Activated T-helper 17 cell treated with anti-CD3 and anti-CD28 coated beads, Interleukin-2, amount 50 U/mL, for 72 hours (primary cell): ENCODE data around the gene LRPAP1. TPM values are rescaled to one million over a fixed set of nuclear protein-coding genes. Genes with fewer than 3 reads are reported as not detected.
A peak's percentile ranks its signal among the peaks of the same experiment; 100 is the strongest.

Source experiments
- ATAC-seq: fragments of 150-1000 bp; cut with Tn5 transposase; replicated peaks from 2 replicates; pipeline ENCODE4 v1.10.0; 2021; ENCODE audit warnings: mild to moderate bottlenecking, moderate library complexity
- H3K27ac Mint-ChIP-seq: one replicate; pipeline ENCODE4 v1.8.0; 2022; ENCODE audit warnings: mixed read lengths
- H3K27me3 Mint-ChIP-seq: one replicate; pipeline ENCODE4 v1.8.0; 2022; ENCODE audit warnings: mixed read lengths
- H3K36me3 Mint-ChIP-seq: one replicate; pipeline ENCODE4 v1.8.0; 2022; ENCODE audit warnings: low read depth, mild to moderate bottlenecking, mixed read lengths
- H3K4me1 Mint-ChIP-seq: one replicate; pipeline ENCODE4 v1.8.0; 2022; ENCODE audit warnings: mixed read lengths
- H3K4me3 Mint-ChIP-seq: one replicate; pipeline ENCODE4 v1.8.0; 2022; ENCODE audit warnings: mild to moderate bottlenecking, mixed read lengths
- H3K9me3 Mint-ChIP-seq: one replicate; pipeline ENCODE4 v1.8.0; 2022; ENCODE audit warnings: mixed read lengths
- total RNA-seq, 2 donors: library from RNA; stranded (reverse); gene quantifications; one replicate each; pipeline ENCODE4 v1.2.3, GENCODE V29; 2022

Gene LRPAP1
- total RNA-seq, 2 donors from 2014 or later = 46.9 to 67.5 TPM

DNA sequence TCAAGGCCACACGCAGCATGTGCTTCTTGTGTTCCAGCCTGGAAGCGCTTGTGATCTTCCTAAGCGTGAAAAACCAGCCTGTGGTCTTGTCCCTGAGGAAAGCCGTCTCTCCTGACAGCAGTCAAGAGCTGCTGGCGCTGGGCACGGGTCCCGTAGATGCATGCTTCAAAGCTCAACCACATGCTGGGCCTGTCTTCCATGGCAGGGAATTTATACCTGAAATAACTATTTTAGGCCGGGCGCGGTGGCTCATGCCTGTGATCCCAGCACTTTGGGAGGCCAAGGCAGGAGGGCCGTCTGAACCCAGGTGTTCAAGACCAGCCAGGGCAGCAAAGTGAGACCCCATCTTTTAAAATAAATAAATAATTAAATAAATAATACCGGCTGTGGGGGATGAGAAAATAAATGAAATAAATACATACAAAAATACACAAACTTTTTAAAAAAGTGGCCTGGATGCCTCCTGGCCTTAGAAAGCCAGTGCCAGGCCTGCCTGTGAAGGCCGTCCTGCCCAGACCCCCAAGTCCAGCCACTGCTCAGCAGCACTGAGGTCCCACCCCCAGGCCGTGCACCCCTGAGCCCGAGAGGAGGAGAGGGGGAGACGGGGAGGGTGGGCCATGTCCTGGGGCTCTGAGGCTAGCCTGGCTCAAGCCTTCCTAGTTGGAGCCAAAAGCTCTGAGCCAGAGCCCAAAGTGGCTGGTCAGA lies 10.4 kb downstream of the LRPAP1 start:
- no peak for ATAC-seq
- no peaks in the 10 kb centered on the region for H3K9me3 Mint-ChIP-seq
- no peak overlapping the region for H3K27ac Mint-ChIP-seq
- peaks cover 60% of the 10 kb centered on the region for H3K36me3 Mint-ChIP-seq
- H3K4me1 Mint-ChIP-seq = no peaks in the 10 kb centered on the region
- H3K4me3 Mint-ChIP-seq = no peak overlapping the region
- no peaks in the 10 kb centered on the region for H3K27me3 Mint-ChIP-seq

- Mint-ChIP-seq H3K4me3 (no peak overlapping the region), H3K27me3 (no peaks in the 10 kb centered on the region), H3K4me1 (no peaks in the 10 kb centered on the region), H3K27ac (no peak overlapping the region), H3K36me3 (peaks cover 67% of the 10 kb centered on the region), H3K9me3 (no peaks in the 10 kb centered on the region)
- no peak for ATAC-seq
These were observed 11.2 kb downstream of the LRPAP1 start for GRCh38 chr4:3520796-3521600.

- peaks cover 71% of the 10 kb centered on the region for H3K36me3 Mint-ChIP-seq
These were observed 11.9 kb downstream of the LRPAP1 start for GRCh38 chr4:3520276-3520675.

DNA sequence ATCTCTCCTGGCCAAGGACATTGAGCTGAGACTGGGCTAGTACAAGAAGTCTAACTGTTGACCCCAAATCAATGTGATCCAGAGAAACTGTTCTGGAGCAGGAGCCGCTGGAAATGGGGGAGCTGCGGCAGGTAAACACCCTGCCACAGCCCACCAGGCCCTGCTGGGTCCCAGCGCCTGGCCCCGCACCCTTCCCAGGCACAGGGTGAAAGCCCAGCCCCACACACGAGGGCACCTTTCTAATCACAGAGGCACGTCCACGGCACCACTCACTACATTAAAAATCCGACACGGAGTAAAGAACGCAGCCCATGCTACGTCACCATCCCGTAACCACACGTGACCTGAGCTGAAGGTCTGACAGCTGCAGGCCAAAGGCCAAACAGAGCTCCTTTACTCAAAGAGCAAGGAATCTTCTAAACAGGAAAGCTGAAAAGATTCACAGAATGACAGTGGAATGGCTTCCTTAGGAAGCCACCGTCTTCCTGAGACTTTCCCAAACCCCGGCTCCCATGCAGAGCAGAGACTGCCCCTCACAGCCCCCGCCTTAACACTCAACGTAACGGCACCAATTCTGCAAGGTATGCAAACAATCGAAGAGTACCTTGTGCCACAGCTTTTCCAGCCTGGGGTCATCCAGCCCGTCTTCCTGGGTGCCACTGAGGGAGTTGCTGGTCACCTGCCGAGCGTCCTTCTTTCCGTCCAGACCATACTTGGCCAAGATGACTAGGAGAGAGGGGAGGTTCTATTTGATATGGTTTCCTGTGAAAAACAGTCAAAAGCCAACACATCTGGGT lies 12.6 kb downstream of the LRPAP1 start:
- Mint-ChIP-seq H3K4me3 (no peak overlapping the region), H3K9me3 (no peaks in the 10 kb centered on the region), H3K27me3 (no peaks in the 10 kb centered on the region), H3K36me3 (peaks cover 71% of the 10 kb centered on the region), H3K4me1 (no peaks in the 10 kb centered on the region), H3K27ac (no peak overlapping the region)
- no peak for ATAC-seq

More at GRCh38 chr4:3520276-3520675, 11.9 kb downstream of the LRPAP1 start:
- Mint-ChIP-seq H3K27me3 (no peaks in the 10 kb centered on the region), H3K4me1 (no peaks in the 10 kb centered on the region), H3K27ac (no peak overlapping the region), H3K9me3 (no peaks in the 10 kb centered on the region), H3K4me3 (no peak overlapping the region)
- no peak for ATAC-seq

DNA sequence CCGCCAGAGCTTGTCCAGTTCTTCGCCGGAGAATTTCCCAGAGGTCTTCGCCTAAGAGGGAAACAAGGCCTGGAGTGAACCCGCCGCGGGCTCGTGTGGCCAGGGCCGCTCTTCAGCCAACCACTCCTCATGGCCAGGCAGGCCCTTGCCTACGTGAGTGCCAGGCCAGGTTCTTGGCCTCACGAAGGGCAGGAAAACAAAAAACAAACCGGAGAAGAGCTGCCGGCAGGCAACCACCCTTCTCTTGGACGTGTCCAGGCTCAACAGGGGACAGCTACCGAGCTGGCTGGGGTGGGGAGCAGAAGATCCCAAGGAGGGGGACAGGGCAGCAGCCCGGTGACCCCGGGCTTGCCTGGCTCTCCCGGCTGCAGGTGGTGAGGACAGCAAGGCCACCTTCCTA lies 13.3 kb downstream of the LRPAP1 start:
- no peaks in the 10 kb centered on the region for H3K9me3 Mint-ChIP-seq
- no peak overlapping the region for H3K27ac Mint-ChIP-seq
- no peak for ATAC-seq
- peaks cover 71% of the 10 kb centered on the region for H3K36me3 Mint-ChIP-seq
- no peak overlapping the region for H3K4me3 Mint-ChIP-seq
- no peaks in the 10 kb centered on the region for H3K27me3 Mint-ChIP-seq
- no peaks in the 10 kb centered on the region for H3K4me1 Mint-ChIP-seq

DNA sequence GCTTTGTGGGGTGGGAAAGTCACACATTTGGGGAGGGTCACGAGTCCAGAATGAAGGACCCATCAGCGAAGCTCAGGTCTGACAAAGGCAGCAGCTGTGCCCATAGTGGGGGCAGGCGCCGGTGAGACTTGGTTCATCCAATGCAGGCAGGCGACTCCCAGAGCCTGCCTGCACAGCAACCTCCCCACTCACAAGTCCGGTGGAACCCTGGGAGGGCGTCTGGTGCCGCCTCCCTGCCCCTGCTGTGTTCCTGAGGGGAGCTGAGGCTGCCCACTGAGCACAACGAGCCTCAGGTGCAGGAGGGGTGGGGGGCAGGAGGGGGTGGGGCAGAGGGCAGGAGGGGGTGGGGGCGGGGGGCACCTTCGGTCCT lies 13.7 kb downstream of the LRPAP1 start:
- Mint-ChIP-seq H3K27me3 (no peaks in the 10 kb centered on the region), H3K4me3 (no peak overlapping the region), H3K9me3 (no peaks in the 10 kb centered on the region), H3K4me1 (no peaks in the 10 kb centered on the region), H3K36me3 (peaks cover 74% of the 10 kb centered on the region), H3K27ac (no peak overlapping the region)
- ATAC-seq = no peak

- Mint-ChIP-seq H3K4me3 (no peak overlapping the region), H3K27me3 (no peaks in the 10 kb centered on the region), H3K4me1 (no peaks in the 10 kb centered on the region), H3K27ac (no peak overlapping the region), H3K36me3 (peaks cover 74% of the 10 kb centered on the region), H3K9me3 (no peaks in the 10 kb centered on the region)
- no peak for ATAC-seq
These were observed 14.3 kb downstream of the LRPAP1 start for GRCh38 chr4:3517731-3518510.

GRCh38 chr4:3516836-3517730 lies 15.1 kb downstream of the LRPAP1 start:
- Mint-ChIP-seq H3K4me1 (no peaks in the 10 kb centered on the region), H3K9me3 (no peaks in the 10 kb centered on the region), H3K27me3 (no peaks in the 10 kb centered on the region), H3K36me3 (peaks cover 82% of the 10 kb centered on the region), H3K4me3 (no peak overlapping the region), H3K27ac (no peak overlapping the region)
- ATAC-seq = no peak

DNA sequence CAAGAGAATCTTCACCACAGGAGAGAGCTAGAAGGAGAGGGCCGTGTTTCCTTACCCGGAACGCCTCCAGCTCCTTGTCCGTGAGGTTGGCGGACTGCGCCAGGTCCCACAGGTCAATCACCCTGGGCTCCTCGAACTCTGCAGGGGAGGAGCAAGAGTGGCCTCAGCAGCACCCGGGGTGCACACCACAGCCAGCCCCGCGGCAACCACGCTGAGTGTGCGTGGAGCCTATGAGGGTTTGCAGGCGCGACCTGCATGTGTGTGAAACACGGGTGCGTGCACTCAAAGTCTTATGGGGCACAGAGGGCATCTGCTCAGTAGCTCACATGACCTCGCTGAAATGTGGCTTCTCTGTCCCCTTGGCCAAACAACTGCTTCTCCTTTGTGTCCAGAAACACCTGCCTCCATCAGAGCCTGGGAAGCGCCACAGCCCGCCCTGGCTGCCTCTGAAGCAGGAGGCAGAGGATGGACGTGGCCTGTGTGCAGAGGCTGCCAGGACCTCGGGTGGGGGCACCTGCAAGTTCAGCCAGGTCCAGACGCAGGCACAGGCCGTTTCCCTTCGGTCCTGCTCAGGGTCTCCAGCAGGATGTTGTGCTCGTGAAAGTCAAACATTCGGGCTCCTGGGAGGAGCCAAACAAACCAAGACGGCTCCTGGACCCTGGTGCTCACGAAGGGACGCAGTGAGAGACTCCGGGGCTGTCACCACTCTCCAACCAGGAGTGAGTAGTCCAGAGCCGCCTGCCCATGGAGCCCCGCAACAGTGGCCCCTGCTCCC lies 16.0 kb downstream of the LRPAP1 start:
- H3K36me3 Mint-ChIP-seq = peaks cover 82% of the 10 kb centered on the region
- no peaks in the 10 kb centered on the region for H3K9me3 Mint-ChIP-seq
- no peak overlapping the region for H3K27ac Mint-ChIP-seq
- H3K27me3 Mint-ChIP-seq = no peaks in the 10 kb centered on the region
- H3K4me3 Mint-ChIP-seq = no peak overlapping the region
- no peaks in the 10 kb centered on the region for H3K4me1 Mint-ChIP-seq
- no peak for ATAC-seq

DNA sequence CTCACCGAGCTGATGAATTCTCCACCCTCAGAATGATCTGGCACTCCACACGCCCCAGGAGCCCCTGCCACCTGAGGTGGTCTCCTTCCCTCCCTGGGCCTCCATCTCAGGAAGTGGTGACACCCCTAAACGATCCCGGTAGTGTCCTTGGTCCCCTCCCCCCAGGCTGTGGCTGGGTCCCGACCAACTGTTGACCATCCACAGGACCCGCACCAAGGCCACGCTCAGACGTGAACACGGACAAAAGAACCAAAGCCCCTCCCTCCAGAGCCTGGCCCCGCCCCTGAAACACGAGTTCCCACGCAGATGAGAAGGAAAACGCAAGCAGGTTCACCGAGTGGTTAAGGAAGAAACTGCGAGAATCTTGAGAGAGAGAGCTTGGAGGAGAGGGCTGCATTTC lies 16.6 kb downstream of the LRPAP1 start:
- ATAC-seq = no peak
- no peak overlapping the region for H3K27ac Mint-ChIP-seq
- no peaks in the 10 kb centered on the region for H3K27me3 Mint-ChIP-seq
- no peaks in the 10 kb centered on the region for H3K4me1 Mint-ChIP-seq
- no peak overlapping the region for H3K4me3 Mint-ChIP-seq
- no peaks in the 10 kb centered on the region for H3K9me3 Mint-ChIP-seq
- H3K36me3 Mint-ChIP-seq = peaks cover 84% of the 10 kb centered on the region

DNA sequence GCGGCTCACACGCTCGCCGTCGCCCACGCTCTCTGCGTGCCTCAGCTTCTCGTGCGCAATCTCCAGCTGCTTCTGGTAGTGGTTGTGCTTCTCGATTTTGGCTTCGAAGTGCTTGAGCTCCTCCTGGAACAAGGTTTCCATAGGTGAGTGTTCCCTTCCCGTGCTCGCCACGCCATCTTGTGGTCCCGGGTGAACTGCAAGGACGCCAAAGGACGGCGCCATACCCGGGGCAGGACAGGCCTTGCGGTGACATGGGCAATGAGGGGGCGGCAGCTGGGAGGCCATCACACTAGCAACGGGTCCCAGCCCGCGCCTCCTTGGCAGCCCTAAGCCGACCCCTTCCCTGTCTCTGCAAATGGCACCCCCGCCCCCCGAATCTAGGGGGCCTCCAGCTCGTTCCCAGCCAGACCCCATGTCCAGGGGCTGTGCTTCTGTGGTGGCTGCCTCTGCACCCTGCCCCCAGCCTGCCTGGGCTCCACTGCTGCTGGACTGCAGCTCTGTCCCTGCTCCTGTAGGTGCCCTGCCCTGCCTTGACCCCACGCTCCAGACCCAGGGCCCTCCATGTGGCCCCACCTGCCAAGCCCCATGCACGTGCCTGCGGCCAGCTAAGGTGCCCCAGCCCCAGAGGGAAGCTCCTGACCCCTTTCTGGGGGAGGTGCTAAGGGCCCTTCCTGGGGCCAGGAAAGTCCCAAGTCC lies 17.3 kb downstream of the LRPAP1 start:
- Mint-ChIP-seq H3K27me3 (no peaks in the 10 kb centered on the region), H3K36me3 (peaks cover 84% of the 10 kb centered on the region), H3K4me3 (no peak overlapping the region), H3K4me1 (no peaks in the 10 kb centered on the region), H3K27ac (no peak overlapping the region), H3K9me3 (no peaks in the 10 kb centered on the region)
- no peak for ATAC-seq

DNA sequence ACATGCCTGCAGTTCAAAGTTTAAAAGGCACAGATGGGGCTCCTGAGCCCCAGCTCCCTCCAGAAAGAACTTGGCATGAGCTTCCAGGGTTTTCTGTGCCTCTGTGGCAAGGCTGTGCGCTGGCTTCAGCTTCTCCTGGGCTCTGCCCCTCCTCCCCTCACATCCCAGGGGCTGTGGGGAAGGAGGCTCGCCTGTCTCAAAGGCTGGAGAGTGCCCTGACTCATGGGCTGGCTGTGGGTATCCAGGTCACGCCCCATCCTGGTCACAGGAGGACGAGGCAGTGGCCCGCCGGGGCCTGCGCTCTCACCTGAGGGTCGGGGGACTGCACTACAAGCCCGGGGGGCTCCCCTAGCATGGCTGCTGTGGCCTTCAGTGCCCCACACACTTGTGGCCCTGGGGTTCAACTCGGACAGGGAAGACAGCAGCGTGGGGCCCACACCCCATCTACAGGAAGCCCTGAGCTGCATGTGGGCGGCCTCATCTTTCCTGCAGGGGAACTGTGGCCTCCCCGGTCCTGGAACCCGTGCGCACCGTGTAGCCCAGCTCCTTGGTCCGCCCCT lies 17.9 kb downstream of the LRPAP1 start:
- H3K27ac Mint-ChIP-seq = peak overlapping the region; percentile 30
- H3K36me3 Mint-ChIP-seq = peaks cover 82% of the 10 kb centered on the region
- H3K4me3 Mint-ChIP-seq = no peak overlapping the region
- H3K27me3 Mint-ChIP-seq = no peaks in the 10 kb centered on the region
- H3K4me1 Mint-ChIP-seq = no peaks in the 10 kb centered on the region
- H3K9me3 Mint-ChIP-seq = no peaks in the 10 kb centered on the region
- ATAC-seq = no peak
